ENCODE measurements around the gene KRTAP10-4.
"Not testable (repeated sequence)": the region's sequence is repeated elsewhere in the genome, so short reads cannot be mapped to it uniquely, and the experiment has no call there.

KRTAP10-4 gene

DNA sequence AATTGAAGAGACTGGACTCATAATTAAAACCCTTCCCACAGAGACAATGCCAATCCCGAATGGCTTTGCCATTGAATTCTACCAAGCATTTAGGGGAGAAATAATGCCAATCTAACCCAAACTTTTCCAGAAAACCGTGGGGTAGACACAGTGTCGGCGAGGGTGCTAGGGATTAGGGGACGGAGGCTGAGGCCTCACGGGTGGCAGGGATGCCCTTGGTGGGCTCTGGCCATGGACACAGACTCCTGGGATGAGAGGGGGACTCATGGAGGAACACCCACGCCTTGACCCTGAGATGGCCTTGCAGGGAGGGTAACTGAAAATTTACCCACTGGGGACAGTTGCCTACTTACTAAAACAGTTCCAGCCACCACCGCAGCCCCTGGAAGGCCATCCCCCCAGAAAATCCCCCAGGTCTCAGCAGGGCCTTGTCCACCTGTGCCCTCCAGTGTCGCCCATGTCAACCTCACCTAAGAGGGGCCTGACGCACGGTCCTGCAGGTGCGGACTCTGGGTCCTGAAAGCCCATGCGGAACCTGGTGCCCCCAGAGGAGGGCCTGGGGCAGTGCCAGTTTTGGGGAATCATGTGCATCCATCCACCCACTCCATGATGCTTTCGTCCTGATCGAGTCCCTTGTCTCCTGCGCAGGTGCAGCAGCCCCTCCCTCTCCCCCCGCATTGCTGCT is 5.0 kb downstream of the KRTAP10-4 start:
- H3K79me2 ChIP-seq (ENCODE audit: insufficient read depth, low read length): no peaks in the 10 kb centered on the region
- DNase-seq (no peak), ATAC-seq (ENCODE audit: insufficient read depth, low read depth) (no peak)
- peaks cover 9% of the 10 kb centered on the region for H3K9me3 ChIP-seq (ENCODE audit: insufficient read depth, low read length, severe bottlenecking)
- no peaks in the 10 kb centered on the region for H4K20me1 ChIP-seq (ENCODE audit: insufficient read depth, low read length)
- no peak overlapping the region for H3K4me2 ChIP-seq (ENCODE audit: insufficient read depth, low read length)
- H3K27me3 ChIP-seq (ENCODE audit: insufficient read depth, low read length, poor library complexity): no peaks in the 10 kb centered on the region
- no peaks in the 10 kb centered on the region for H3K4me1 ChIP-seq (ENCODE audit: insufficient read depth, low read length)
- no peak for TF ChIP-seq EZH2 (IDR thresholded peaks at IDR 0.05; ENCODE audit: borderline replicate concordance, low read depth, low read length, severe bottlenecking)
- TF ChIP-seq, protein P1, sequence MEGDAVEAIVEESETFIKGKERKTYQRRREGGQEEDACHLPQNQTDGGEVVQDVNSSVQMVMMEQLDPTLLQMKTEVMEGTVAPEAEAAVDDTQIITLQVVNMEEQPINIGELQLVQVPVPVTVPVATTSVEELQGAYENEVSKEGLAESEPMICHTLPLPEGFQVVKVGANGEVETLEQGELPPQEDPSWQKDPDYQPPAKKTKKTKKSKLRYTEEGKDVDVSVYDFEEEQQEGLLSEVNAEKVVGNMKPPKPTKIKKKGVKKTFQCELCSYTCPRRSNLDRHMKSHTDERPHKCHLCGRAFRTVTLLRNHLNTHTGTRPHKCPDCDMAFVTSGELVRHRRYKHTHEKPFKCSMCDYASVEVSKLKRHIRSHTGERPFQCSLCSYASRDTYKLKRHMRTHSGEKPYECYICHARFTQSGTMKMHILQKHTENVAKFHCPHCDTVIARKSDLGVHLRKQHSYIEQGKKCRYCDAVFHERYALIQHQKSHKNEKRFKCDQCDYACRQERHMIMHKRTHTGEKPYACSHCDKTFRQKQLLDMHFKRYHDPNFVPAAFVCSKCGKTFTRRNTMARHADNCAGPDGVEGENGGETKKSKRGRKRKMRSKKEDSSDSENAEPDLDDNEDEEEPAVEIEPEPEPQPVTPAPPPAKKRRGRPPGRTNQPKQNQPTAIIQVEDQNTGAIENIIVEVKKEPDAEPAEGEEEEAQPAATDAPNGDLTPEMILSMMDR (IDR thresholded peaks at IDR 0.05; ENCODE audit: borderline replicate concordance, extremely low read depth, low read length, poor library complexity, severe bottlenecking): no peak
- H2AFZ ChIP-seq (ENCODE audit: low read depth, low read length): no peak overlapping the region
- no peak overlapping the region for H3K27ac ChIP-seq (ENCODE audit: low read length)
- no peaks in the 10 kb centered on the region for H3K36me3 ChIP-seq (ENCODE audit: insufficient read depth, low read length)
- no peak overlapping the region for H3K9ac ChIP-seq (ENCODE audit: low read depth, low read length)
- H3K4me3 ChIP-seq (ENCODE audit: low read depth in 1 of 2, low read length in 2 of 2): no peak overlapping the region

DNA sequence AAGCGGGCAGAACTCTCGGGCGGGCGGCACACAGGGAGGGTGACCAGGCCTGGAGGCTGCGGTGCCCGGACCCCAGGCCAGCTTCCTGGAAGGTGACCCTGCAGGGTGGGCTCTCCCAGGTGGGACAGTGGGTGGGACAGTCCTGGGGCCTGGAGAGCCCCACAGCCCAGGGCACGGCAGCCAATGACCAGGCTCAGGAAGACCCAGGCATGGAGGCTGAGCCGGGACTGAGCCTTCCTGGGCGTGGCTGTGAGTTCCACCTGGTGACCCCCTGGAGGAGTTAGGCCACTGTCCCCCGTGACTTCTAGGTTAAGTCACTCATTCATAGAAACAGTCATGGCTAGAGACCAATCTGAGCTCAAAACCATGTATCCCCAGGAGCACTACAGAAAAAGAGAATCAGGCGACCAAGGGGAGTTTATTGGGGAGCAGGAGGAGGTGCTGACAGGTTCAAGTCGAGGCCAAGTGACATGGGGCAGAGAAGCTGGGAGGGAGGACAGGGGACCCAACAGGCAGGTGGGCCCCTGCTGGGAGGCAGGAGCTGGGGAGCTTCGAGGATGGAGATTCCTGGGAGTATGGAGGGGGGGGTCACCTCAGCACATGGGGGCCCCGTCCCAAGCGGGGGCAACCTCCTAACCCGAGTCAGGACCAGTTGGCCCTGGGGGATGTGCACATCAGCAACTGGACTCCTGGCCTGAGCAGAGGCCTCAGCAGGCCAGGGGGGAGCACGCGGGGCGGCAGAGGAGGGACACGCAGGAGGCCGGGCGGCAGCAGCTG is 5.7 kb downstream of the KRTAP10-4 start:
- Histone ChIP-seq H3K36me3 (ENCODE audit: insufficient read depth, low read length) (no peaks in the 10 kb centered on the region), H3K27me3 (ENCODE audit: insufficient read depth, low read length, poor library complexity) (no peaks in the 10 kb centered on the region), H3K4me2 (ENCODE audit: insufficient read depth, low read length) (no peak overlapping the region), H4K20me1 (ENCODE audit: insufficient read depth, low read length) (no peaks in the 10 kb centered on the region), H3K27ac (ENCODE audit: low read length) (no peak overlapping the region), H2AFZ (ENCODE audit: low read depth, low read length) (no peak overlapping the region), H3K79me2 (ENCODE audit: insufficient read depth, low read length) (no peaks in the 10 kb centered on the region), H3K9ac (ENCODE audit: low read depth, low read length) (no peak overlapping the region), H3K9me3 (ENCODE audit: insufficient read depth, low read length, severe bottlenecking) (peaks cover 9% of the 10 kb centered on the region), H3K4me3 (ENCODE audit: low read depth in 1 of 2, low read length in 2 of 2) (no peak overlapping the region), H3K4me1 (ENCODE audit: insufficient read depth, low read length) (no peaks in the 10 kb centered on the region)
- TF ChIP-seq, protein P1 (IDR thresholded peaks at IDR 0.05; ENCODE audit: borderline replicate concordance, extremely low read depth, low read length, poor library complexity, severe bottlenecking): no peak
- no peak for TF ChIP-seq EZH2 (IDR thresholded peaks at IDR 0.05; ENCODE audit: borderline replicate concordance, low read depth, low read length, severe bottlenecking)
- DNase-seq: no peak
- no peak for ATAC-seq (ENCODE audit: insufficient read depth, low read depth)

DNA sequence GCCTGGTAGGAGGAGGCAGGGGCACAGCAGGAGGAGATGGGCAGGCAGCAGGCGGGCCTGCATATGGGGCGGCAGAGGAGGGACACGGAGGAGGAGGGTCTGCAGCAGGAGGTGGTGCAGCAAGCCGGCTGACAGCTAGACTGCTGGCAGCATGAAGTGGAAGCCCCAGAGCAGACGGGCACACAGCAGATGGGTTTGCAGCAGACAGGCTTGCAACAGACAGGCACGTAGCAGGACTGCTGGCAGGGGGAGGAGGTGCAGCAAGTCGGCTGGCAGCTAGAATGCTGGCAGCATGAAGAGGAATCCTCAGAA is 6.3 kb downstream of the KRTAP10-4 start:
- peaks cover 9% of the 10 kb centered on the region for H3K9me3 ChIP-seq (ENCODE audit: insufficient read depth, low read length, severe bottlenecking)
- H3K4me2 ChIP-seq (ENCODE audit: insufficient read depth, low read length): no peak overlapping the region
- H3K27ac ChIP-seq (ENCODE audit: low read length): no peak overlapping the region
- no peaks in the 10 kb centered on the region for H3K27me3 ChIP-seq (ENCODE audit: insufficient read depth, low read length, poor library complexity)
- DNase-seq (no peak), ATAC-seq (ENCODE audit: insufficient read depth, low read depth) (no peak)
- TF ChIP-seq, protein P1 (IDR thresholded peaks at IDR 0.05; ENCODE audit: borderline replicate concordance, extremely low read depth, low read length, poor library complexity, severe bottlenecking): no peak
- TF ChIP-seq EZH2 (IDR thresholded peaks at IDR 0.05; ENCODE audit: borderline replicate concordance, low read depth, low read length, severe bottlenecking): no peak
- no peaks in the 10 kb centered on the region for H3K4me1 ChIP-seq (ENCODE audit: insufficient read depth, low read length)
- no peak overlapping the region for H3K4me3 ChIP-seq (ENCODE audit: low read depth in 1 of 2, low read length in 2 of 2)
- H4K20me1 ChIP-seq (ENCODE audit: insufficient read depth, low read length): no peaks in the 10 kb centered on the region
- H2AFZ ChIP-seq (ENCODE audit: low read depth, low read length): no peak overlapping the region
- H3K36me3 ChIP-seq (ENCODE audit: insufficient read depth, low read length): no peaks in the 10 kb centered on the region
- no peak overlapping the region for H3K9ac ChIP-seq (ENCODE audit: low read depth, low read length)
- H3K79me2 ChIP-seq (ENCODE audit: insufficient read depth, low read length): no peaks in the 10 kb centered on the region

GRCh38 chr21:44580231-44580821 is 6.8 kb downstream of the KRTAP10-4 start, which contains the start of gene KRTAP10-5:
Gene KRTAP10-5, minus strand, starts transcription at chr21:44580604. Its CDS starts 26 bp downstream, at chr21:44580578.
- not testable (repeated sequence) for H3K4me2 ChIP-seq (ENCODE audit: insufficient read depth, low read length); H2AFZ ChIP-seq (ENCODE audit: low read depth, low read length); H3K9me3 ChIP-seq (ENCODE audit: insufficient read depth, low read length, severe bottlenecking); H3K4me3 ChIP-seq (ENCODE audit: low read depth in 1 of 2, low read length in 2 of 2); H3K27ac ChIP-seq (ENCODE audit: low read length); H3K27me3 ChIP-seq (ENCODE audit: insufficient read depth, low read length, poor library complexity); H3K36me3 ChIP-seq (ENCODE audit: insufficient read depth, low read length); DNase-seq; H3K79me2 ChIP-seq (ENCODE audit: insufficient read depth, low read length); H3K9ac ChIP-seq (ENCODE audit: low read depth, low read length); H4K20me1 ChIP-seq (ENCODE audit: insufficient read depth, low read length); ATAC-seq (ENCODE audit: insufficient read depth, low read depth); H3K4me1 ChIP-seq (ENCODE audit: insufficient read depth, low read length)

All from DND-41 (cell line).